Measurements from ENCODE around the gene SENP1.

Gene SENP1

GRCh38 chr12:48063530-48063929, 42.3 kb downstream of the SENP1 start:
- Histone ChIP-seq H3K36me3 (ENCODE audit: control insufficient read depth in 1 of 2, insufficient read depth in 2 of 2, low read depth in 1 of 2, low read length in 2 of 2) (peaks cover 8 to 94% of the 10 kb centered on the region in 2 experiments), H3K4me3 (ENCODE audit: insufficient read depth in 1 of 2, low read depth in 1 of 2, low read length in 2 of 2) (no peak overlapping the region), H2AK5ac (ENCODE audit: low read length, severe bottlenecking) (no peak overlapping the region), H3K4ac (ENCODE audit: low read depth in 1 of 2, low read length in 2 of 2) (no peak overlapping the region), H3K27ac (ENCODE audit: low read length, poor library complexity, severe bottlenecking) (no peak overlapping the region), H2AFZ (ENCODE audit: low read depth, low read length) (no peak overlapping the region), H3K14ac (ENCODE audit: low read length in 2 of 2) (no peak overlapping the region), H3K9me3 (ENCODE audit: control insufficient read depth, low read length) (peaks cover 7% of the 10 kb centered on the region), H3K23ac (ENCODE audit: low read length in 2 of 2) (no peak overlapping the region), H3K9ac (ENCODE audit: low read length) (no peak overlapping the region), H4K91ac (ENCODE audit: low read length) (no peak overlapping the region), H2BK5ac (ENCODE audit: low read depth, low read length, poor library complexity, severe bottlenecking) (no peak overlapping the region), H3K27me3 (ENCODE audit: control insufficient read depth in 1 of 2, insufficient read depth in 1 of 2, low read length in 2 of 2) (no peaks in the 10 kb centered on the region), H2BK15ac (ENCODE audit: low read depth, poor library complexity, severe bottlenecking) (no peak overlapping the region), H3K18ac (ENCODE audit: low read depth in 1 of 2, low read length in 2 of 2) (no peak overlapping the region), H2BK12ac (ENCODE audit: low read length in 2 of 2) (no peak overlapping the region), H3K4me2 (ENCODE audit: low read length, poor library complexity, severe bottlenecking) (no peak overlapping the region), H3K79me1 (replicated peaks; ENCODE audit: low read length, poor library complexity, severe bottlenecking) (no peaks in the 10 kb centered on the region), H3K4me1 (ENCODE audit: control insufficient read depth, insufficient read depth, low read depth, low read length) (no peaks in the 10 kb centered on the region), H4K8ac (ENCODE audit: low read length) (no peak overlapping the region), H2BK120ac (ENCODE audit: low read depth, low read length) (no peak overlapping the region)
- over 99% methylated on average over 6 of the region's 6 CpGs for WGBS
- no peak for DNase-seq

- no peak overlapping the region for H3K4me2 ChIP-seq (ENCODE audit: low read length, poor library complexity, severe bottlenecking)
- peak; percentile 8 for DNase-seq
- no peak overlapping the region for H3K27ac ChIP-seq (ENCODE audit: low read length, poor library complexity, severe bottlenecking)
- no peak overlapping the region for H4K8ac ChIP-seq (ENCODE audit: low read length)
- no peak overlapping the region for H2BK12ac ChIP-seq (ENCODE audit: low read length in 2 of 2)
- H3K4ac ChIP-seq (ENCODE audit: low read depth in 1 of 2, low read length in 2 of 2), result no peak overlapping the region
- 88% methylated on average over 1 of the region's 1 CpG for WGBS
- H4K91ac ChIP-seq (ENCODE audit: low read length), result no peak overlapping the region
- no peak overlapping the region for H2BK5ac ChIP-seq (ENCODE audit: low read depth, low read length, poor library complexity, severe bottlenecking)
- no peak overlapping the region for H2AK5ac ChIP-seq (ENCODE audit: low read length, severe bottlenecking)
- no peak overlapping the region for H3K4me3 ChIP-seq (ENCODE audit: insufficient read depth in 1 of 2, low read depth in 1 of 2, low read length in 2 of 2)
- H3K36me3 ChIP-seq (ENCODE audit: control insufficient read depth in 1 of 2, insufficient read depth in 2 of 2, low read depth in 1 of 2, low read length in 2 of 2), result peaks cover 6 to 90% of the 10 kb centered on the region in 2 experiments
- H3K27me3 ChIP-seq (ENCODE audit: control insufficient read depth in 1 of 2, insufficient read depth in 1 of 2, low read length in 2 of 2), result no peaks in the 10 kb centered on the region
- no peak overlapping the region for H2BK120ac ChIP-seq (ENCODE audit: low read depth, low read length)
- no peak overlapping the region for H3K23ac ChIP-seq (ENCODE audit: low read length in 2 of 2)
- H3K9me3 ChIP-seq (ENCODE audit: control insufficient read depth, low read length), result peaks cover 10% of the 10 kb centered on the region
- no peaks in the 10 kb centered on the region for H3K4me1 ChIP-seq (ENCODE audit: control insufficient read depth, insufficient read depth, low read depth, low read length)
- H2AFZ ChIP-seq (ENCODE audit: low read depth, low read length), result no peak overlapping the region
- no peak overlapping the region for H3K14ac ChIP-seq (ENCODE audit: low read length in 2 of 2)
- no peak overlapping the region for H3K18ac ChIP-seq (ENCODE audit: low read depth in 1 of 2, low read length in 2 of 2)
- no peak overlapping the region for H3K9ac ChIP-seq (ENCODE audit: low read length)
- H2BK15ac ChIP-seq (ENCODE audit: low read depth, poor library complexity, severe bottlenecking), result no peak overlapping the region
- no peaks in the 10 kb centered on the region for H3K79me1 ChIP-seq (replicated peaks; ENCODE audit: low read length, poor library complexity, severe bottlenecking)
Observed at GRCh38 chr12:48061938-48062719, 43.8 kb downstream of the SENP1 start.

- H3K36me3 ChIP-seq (ENCODE audit: control insufficient read depth in 1 of 2, insufficient read depth in 2 of 2, low read depth in 1 of 2, low read length in 2 of 2), result peaks cover 6 to 74% of the 10 kb centered on the region in 2 experiments
- H3K27ac ChIP-seq (ENCODE audit: low read length, poor library complexity, severe bottlenecking), result no peak overlapping the region
- H3K14ac ChIP-seq (ENCODE audit: low read length in 2 of 2), result no peak overlapping the region
- no peaks in the 10 kb centered on the region for H3K79me1 ChIP-seq (replicated peaks; ENCODE audit: low read length, poor library complexity, severe bottlenecking)
- no peaks in the 10 kb centered on the region for H3K27me3 ChIP-seq (ENCODE audit: control insufficient read depth in 1 of 2, insufficient read depth in 1 of 2, low read length in 2 of 2)
- no peak overlapping the region for H2BK5ac ChIP-seq (ENCODE audit: low read depth, low read length, poor library complexity, severe bottlenecking)
- no peak overlapping the region for H2AFZ ChIP-seq (ENCODE audit: low read depth, low read length)
- no peak overlapping the region for H2BK120ac ChIP-seq (ENCODE audit: low read depth, low read length)
- no peak overlapping the region for H2BK12ac ChIP-seq (ENCODE audit: low read length in 2 of 2)
- no peak overlapping the region for H3K23ac ChIP-seq (ENCODE audit: low read length in 2 of 2)
- H3K4me1 ChIP-seq (ENCODE audit: control insufficient read depth, insufficient read depth, low read depth, low read length), result no peaks in the 10 kb centered on the region
- no peak overlapping the region for H3K9ac ChIP-seq (ENCODE audit: low read length)
- H3K9me3 ChIP-seq (ENCODE audit: control insufficient read depth, low read length), result peaks cover 10% of the 10 kb centered on the region
- no peak overlapping the region for H4K8ac ChIP-seq (ENCODE audit: low read length)
- H2BK15ac ChIP-seq (ENCODE audit: low read depth, poor library complexity, severe bottlenecking), result no peak overlapping the region
- no peak overlapping the region for H3K4me2 ChIP-seq (ENCODE audit: low read length, poor library complexity, severe bottlenecking)
- H3K4me3 ChIP-seq (ENCODE audit: insufficient read depth in 1 of 2, low read depth in 1 of 2, low read length in 2 of 2), result no peak overlapping the region
- 100% methylated on average over 2 of the region's 2 CpGs for WGBS
- no peak overlapping the region for H3K4ac ChIP-seq (ENCODE audit: low read depth in 1 of 2, low read length in 2 of 2)
- no peak overlapping the region for H2AK5ac ChIP-seq (ENCODE audit: low read length, severe bottlenecking)
- H3K18ac ChIP-seq (ENCODE audit: low read depth in 1 of 2, low read length in 2 of 2), result no peak overlapping the region
- DNase-seq, result no peak
- no peak overlapping the region for H4K91ac ChIP-seq (ENCODE audit: low read length)
Observed at GRCh38 chr12:48060474-48060873, 45.4 kb downstream of the SENP1 start.

GRCh38 chr12:48058771-48059170, 47.1 kb downstream of the SENP1 start:
- Histone ChIP-seq H3K27ac (ENCODE audit: low read length, poor library complexity, severe bottlenecking) (no peak overlapping the region), H3K4ac (ENCODE audit: low read depth in 1 of 2, low read length in 2 of 2) (no peak overlapping the region)

More at GRCh38 chr12:48058771-48059170, 47.1 kb downstream of the SENP1 start:
- no peak overlapping the region for H2BK12ac ChIP-seq (ENCODE audit: low read length in 2 of 2)
- no peaks in the 10 kb centered on the region for H3K4me1 ChIP-seq (ENCODE audit: control insufficient read depth, insufficient read depth, low read depth, low read length)
- H3K9ac ChIP-seq (ENCODE audit: low read length), result no peak overlapping the region
- H2AK5ac ChIP-seq (ENCODE audit: low read length, severe bottlenecking), result no peak overlapping the region
- no peak for DNase-seq
- H3K27me3 ChIP-seq (ENCODE audit: control insufficient read depth in 1 of 2, insufficient read depth in 1 of 2, low read length in 2 of 2), result no peaks in the 10 kb centered on the region
- H3K23ac ChIP-seq (ENCODE audit: low read length in 2 of 2), result no peak overlapping the region
- H4K8ac ChIP-seq (ENCODE audit: low read length), result no peak overlapping the region
- no peak overlapping the region for H3K4me2 ChIP-seq (ENCODE audit: low read length, poor library complexity, severe bottlenecking)
- peaks cover 10% of the 10 kb centered on the region for H3K9me3 ChIP-seq (ENCODE audit: control insufficient read depth, low read length)
- H2BK15ac ChIP-seq (ENCODE audit: low read depth, poor library complexity, severe bottlenecking), result no peak overlapping the region
- H3K14ac ChIP-seq (ENCODE audit: low read length in 2 of 2), result no peak overlapping the region
- H2BK5ac ChIP-seq (ENCODE audit: low read depth, low read length, poor library complexity, severe bottlenecking), result no peak overlapping the region
- no peaks in the 10 kb centered on the region for H3K79me1 ChIP-seq (replicated peaks; ENCODE audit: low read length, poor library complexity, severe bottlenecking)
- H3K18ac ChIP-seq (ENCODE audit: low read depth in 1 of 2, low read length in 2 of 2), result no peak overlapping the region
- no peak overlapping the region for H4K91ac ChIP-seq (ENCODE audit: low read length)
- no peak overlapping the region for H2BK120ac ChIP-seq (ENCODE audit: low read depth, low read length)
- H3K4me3 ChIP-seq (ENCODE audit: insufficient read depth in 1 of 2, low read depth in 1 of 2, low read length in 2 of 2), result no peak overlapping the region
- H2AFZ ChIP-seq (ENCODE audit: low read depth, low read length), result no peak overlapping the region
- H3K36me3 ChIP-seq (ENCODE audit: control insufficient read depth in 1 of 2, insufficient read depth in 2 of 2, low read depth in 1 of 2, low read length in 2 of 2), result peaks cover 2 to 63% of the 10 kb centered on the region in 2 experiments
- 100% methylated on average over 4 of the region's 5 CpGs for WGBS

Measured in mesenchymal stem cell (in vitro differentiated cells and primary cell).